Posterior cingulate gyrus (tissue), 11 donors: ENCODE results near the gene BRINP1.

Experiments used
- DNase-seq, 10 donors: peaks; one replicate each; pipeline versions ENCODE4 v3.0.0 to v3.0.0-alpha.2; 2020 to 2021; ENCODE audit warnings: mixed read lengths in 3 of 10
- intact Hi-C: fragments of 100-400 bp; cut with DNase I; formaldehyde crosslinking; loops from one replicate; pipeline ENCODE4 v1.15.1; 2023

BRINP1 gene

DNA sequence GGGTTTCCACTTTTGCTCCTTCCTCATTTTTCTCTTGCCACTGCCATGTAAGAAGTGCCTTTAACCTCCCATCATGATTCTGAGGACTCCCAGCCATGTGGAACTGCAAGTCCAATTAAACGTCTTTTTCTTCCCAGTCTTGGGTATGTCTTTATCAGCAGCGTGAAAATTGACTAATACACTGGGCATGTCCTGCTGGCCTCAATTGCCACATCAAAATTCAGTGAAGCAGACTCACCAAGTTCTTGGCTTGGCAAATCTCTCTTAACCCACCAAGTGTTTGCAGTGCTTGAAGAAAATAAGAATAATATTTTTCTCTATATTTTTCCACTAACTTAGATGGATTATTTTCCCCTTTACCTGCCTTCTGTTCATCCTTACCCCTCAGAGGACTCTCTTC lies 212.0 kb downstream of the BRINP1 start:
- DNase-seq = no peak
- intact Hi-C loops = loop anchor here (10.0 kb wide), 1 partner anchor 132 kb away; no protein-coding TSS in a partner anchor

DNA sequence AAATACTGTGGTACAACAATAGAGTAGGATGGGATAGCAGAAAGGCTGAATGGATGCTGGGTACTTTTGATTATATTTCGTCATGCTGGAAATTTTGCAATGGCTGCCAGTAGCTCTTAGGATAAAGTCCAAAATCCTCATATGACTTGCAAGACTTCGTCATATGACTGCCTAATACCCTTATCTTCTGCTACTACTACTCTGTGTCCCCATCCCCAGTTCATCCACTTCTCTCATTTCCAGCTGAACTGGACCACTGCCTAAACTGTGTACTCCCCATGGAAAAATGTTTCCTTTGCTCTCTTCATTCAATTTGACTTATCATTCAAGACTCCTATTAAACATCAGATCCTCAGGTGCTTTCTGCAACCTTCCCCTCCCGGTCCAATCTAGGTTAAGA lies 212.9 kb downstream of the BRINP1 start:
- intact Hi-C loops = loop anchor here (10.0 kb wide), 1 partner anchor 132 kb away; no protein-coding TSS in a partner anchor

DNA sequence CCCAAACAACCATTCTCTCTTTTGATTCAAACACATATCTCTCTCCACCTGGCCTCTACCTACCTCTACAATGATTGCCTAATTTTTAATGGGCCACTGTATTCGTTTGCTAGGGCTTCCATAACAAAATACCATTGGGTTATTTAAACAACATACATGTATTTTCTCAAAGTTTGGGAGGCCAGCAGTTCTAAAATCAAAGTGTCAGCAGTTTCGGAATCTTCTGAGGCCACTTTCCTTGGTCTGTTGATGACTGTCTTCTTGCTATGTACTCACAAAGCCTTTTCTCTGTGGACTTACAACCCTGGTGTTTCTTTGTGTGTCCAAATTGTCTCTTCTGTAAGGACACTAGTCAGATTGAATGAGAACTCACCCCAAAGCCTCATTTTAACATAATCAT lies 214.7 kb downstream of the BRINP1 start:
- intact Hi-C loops = loop anchor here (10.0 kb wide), 1 partner anchor 130 kb away; no protein-coding TSS in a partner anchor
- DNase-seq = no peak

More for the DNA sequence above, 212.9 kb downstream of the BRINP1 start:
- no peak for DNase-seq

DNA sequence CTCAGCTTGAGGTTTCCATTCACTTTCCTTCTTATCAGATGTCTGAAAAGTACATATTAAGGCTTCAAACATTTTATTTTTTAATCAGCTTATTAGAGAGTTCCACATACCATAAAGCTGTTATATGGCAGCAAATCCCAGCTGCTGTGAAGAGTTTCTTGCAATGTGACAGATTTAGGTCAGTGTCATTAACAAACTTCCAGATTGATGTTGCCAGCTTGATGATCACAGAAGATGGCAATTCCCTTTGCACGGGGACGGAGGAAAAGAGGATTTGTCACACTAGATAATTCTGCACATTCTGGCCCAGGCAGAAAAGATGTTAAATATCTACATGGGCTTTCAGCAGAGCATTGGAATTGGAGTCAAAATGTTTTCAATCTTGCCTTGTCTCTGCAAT lies 215.8 kb downstream of the BRINP1 start:
- intact Hi-C loops = loop anchor here (10.0 kb wide), 1 partner anchor 129 kb away; no protein-coding TSS in a partner anchor
- DNase-seq = no peak

DNA sequence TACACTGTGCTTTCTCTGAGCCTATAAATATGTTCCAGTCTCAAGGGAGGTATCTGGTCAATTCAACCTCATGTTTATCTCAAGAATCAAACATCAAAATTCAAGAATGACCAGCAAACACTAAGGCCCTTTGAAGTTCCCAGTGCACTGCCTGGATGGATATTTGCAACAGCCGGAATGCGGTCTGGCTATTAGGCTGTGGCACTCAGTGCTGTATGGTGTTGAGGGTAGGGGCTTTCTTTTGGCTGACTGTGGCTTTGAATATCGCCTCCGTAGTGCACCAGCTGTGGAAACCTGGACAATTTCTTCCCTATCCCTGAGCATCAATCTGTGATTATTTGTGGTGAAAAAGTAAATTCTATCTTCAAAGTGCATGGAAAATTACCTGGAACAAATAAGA lies 220.4 kb downstream of the BRINP1 start:
- intact Hi-C loops = no loop called here
- no peak for DNase-seq

DNA sequence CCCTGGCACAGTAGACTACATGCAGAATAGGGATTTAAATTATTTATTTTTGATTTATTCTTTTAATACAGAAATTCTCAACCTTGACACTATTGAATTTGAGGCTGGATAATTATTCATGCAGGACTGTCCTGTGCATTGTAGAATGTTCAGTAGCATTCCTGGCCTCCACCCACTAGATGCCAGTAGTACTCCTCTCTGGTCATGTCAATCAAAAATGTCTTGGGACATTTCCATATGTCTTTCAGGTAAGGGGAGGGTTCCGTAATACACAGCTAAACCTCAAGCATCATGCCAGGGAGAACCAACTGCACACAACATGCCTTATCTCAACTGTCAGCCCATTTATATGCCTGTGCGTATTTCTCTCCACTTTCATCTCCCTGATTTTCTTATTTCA lies 231.8 kb downstream of the BRINP1 start:
- intact Hi-C loops = no loop called here
- DNase-seq = no peak

DNA sequence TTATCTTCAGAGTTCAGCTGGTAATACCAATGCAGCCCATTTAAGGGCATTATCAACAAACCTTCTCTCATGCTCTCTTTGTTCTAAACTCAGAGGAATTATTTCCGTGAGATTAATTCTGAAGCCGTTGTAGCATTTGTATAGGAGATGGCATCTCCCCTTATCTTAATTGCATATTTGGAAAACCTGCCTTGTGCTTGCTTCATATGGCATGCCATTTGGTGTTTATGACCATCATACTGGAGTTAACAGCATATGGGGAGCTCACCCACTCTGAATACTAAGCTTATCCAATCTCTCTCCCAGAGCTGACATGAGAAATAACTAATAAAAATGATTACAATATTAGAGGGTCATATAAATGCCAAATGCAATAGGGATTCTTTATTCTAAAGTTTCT lies 243.2 kb downstream of the BRINP1 start:
- no peak for DNase-seq
- intact Hi-C loops = no loop called here

DNA sequence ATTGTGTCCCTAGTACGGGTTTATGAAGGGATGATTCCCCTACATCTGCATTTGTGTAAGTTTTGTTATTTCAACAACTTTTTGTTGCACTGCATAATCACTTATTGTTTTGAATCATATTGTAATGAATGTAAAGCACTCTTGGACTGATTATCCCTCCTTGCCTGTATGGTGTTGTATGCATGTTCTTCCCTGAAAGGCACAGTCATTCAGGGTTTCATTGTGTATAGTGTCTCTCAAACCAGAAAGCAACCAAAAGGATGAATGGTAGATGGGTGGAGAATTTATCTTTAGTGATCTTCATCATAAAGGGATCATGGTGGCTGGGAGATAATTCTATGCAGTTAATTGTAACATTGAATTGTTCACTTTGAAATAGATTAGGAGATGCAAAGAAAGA lies 247.3 kb downstream of the BRINP1 start:
- no peak for DNase-seq
- intact Hi-C loops = no loop called here

DNA sequence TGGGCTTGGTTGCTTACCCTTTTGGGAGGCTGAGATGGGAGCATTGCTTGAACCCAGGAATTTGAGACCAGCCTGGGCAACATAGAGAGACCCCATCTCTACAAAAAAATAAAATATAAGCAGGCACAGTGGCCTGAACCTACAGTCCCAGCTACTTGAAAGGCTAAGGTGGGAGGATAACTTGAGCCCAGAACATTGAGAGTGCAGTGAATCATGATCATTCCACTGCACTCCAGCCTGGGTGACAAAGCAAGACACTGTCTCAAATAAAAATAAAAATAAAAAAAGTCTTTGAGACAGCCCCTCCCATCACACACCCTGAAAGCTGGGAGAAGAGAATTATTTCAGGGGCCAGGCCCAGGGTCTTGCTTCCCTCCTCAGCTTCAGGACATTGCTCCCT lies 251.8 kb downstream of the BRINP1 start:
- intact Hi-C loops = no loop called here
- DNase-seq = peak in 1 of 10 donors; percentile 40
